ENCODE results near the gene CYP2A7. TPM values are rescaled to one million over a fixed set of nuclear protein-coding genes. Genes with fewer than 3 reads are reported as not detected.
"Not testable (repeated sequence)": the region's sequence is repeated elsewhere in the genome, so short reads cannot be mapped to it uniquely, and the experiment has no call there.

Gene CYP2A7
- total and polyA plus RNA-seq, 2 of the 8 experiments (the other 6 are each of a cell fraction or from before 2014, with no cell fraction given), result 0.23 TPM; not detected in 1

- H2BK12ac ChIP-seq (ENCODE audit: low read depth, low read length); H4K5ac ChIP-seq (ENCODE audit: insufficient read length, low read depth, low read length); H3K23me2 ChIP-seq (ENCODE audit: low read depth, low read length); FAIRE-seq; H3K56ac ChIP-seq (replicated peaks; ENCODE audit: insufficient read length, low read depth, low read length); H3K9me3 ChIP-seq (ENCODE audit: insufficient read depth in 2 of 2, low read depth in 1 of 2, low read length in 1 of 2); H3K4me1 ChIP-seq (replicated peaks in 1 of 4; ENCODE audit: control insufficient read depth in 3 of 4, insufficient read depth in 4 of 4, low read length in 3 of 4); H3K79me2 ChIP-seq (ENCODE audit: control insufficient read depth in 1 of 2, insufficient read depth in 2 of 2, low read length in 2 of 2); H2AK5ac ChIP-seq (ENCODE audit: low read depth, low read length); H3K4me2 ChIP-seq (ENCODE audit: insufficient read depth in 1 of 2, low read depth in 2 of 2, low read length in 2 of 2); H3K27ac ChIP-seq (ENCODE audit: low read depth, low read length); H2AFZ ChIP-seq (ENCODE audit: low read length); H2BK5ac ChIP-seq (ENCODE audit: low read depth, low read length); H2BK120ac ChIP-seq (replicated peaks; ENCODE audit: low read depth, low read length); H3K79me1 ChIP-seq (ENCODE audit: low read depth, low read length); H3K4me3 ChIP-seq (ENCODE audit: extremely low read depth in 1 of 4, insufficient read depth in 2 of 4, low read depth in 3 of 4, low read length in 4 of 4); H3K18ac ChIP-seq (ENCODE audit: extremely low read depth, low read length); H4K8ac ChIP-seq (ENCODE audit: extremely low read depth, insufficient read depth, low read length); H4K20me1 ChIP-seq (replicated peaks in 1 of 2; ENCODE audit: control insufficient read depth in 1 of 2, insufficient read depth in 2 of 2, low read length in 2 of 2); H3K14ac ChIP-seq (ENCODE audit: insufficient read length); H2BK20ac ChIP-seq (ENCODE audit: low read length); DNase-seq (ENCODE audit: low read depth in 1 of 2, low spot score in 2 of 2); H3K9ac ChIP-seq (replicated peaks in 1 of 4; ENCODE audit: extremely low read depth in 1 of 4, low read depth in 3 of 4, low read length in 3 of 4); H3K27me3 ChIP-seq (replicated peaks in 1 of 4; ENCODE audit: control insufficient read depth in 3 of 4, extremely low read depth in 1 of 4, insufficient read depth in 3 of 4, low read length in 3 of 4); H4K91ac ChIP-seq (replicated peaks; ENCODE audit: insufficient read length, low read length); H3K23ac ChIP-seq (ENCODE audit: insufficient read length); POLR2A ChIA-PET (ENCODE audit: partially characterized antibody); H2BK15ac ChIP-seq (ENCODE audit: low read length); H3K4ac ChIP-seq (replicated peaks; ENCODE audit: insufficient read length, low read depth, low read length); H3K36me3 ChIP-seq (ENCODE audit: control insufficient read depth in 2 of 4, insufficient read depth in 4 of 4, low read length in 3 of 4): not testable (repeated sequence)
- WGBS, 2 experiments (ENCODE audit: extremely low coverage in 1 of 2, insufficient coverage in 1 of 2, insufficient read length in 1 of 2, insufficient replicate concordance in 2 of 2, low coverage in 1 of 2, low lambda C conversion rate in 2 of 2, missing lambda C conversion rate in 1 of 2), result 86% methylated on average over 11 of the region's 11 CpGs; no CpG with 5 or more reads in 1 of the 2 experiments
- CTCF ChIA-PET (ENCODE audit: partially characterized antibody), result interaction anchor here (1.3 to 1.7 kb wide), 2 partner anchors 10 to 204 kb away, joined by 4 to 7 read pairs; no protein-coding TSS in a partner anchor
These were observed 40.5 kb upstream of the CYP2A7 start for GRCh38 chr19:40922237-40923160.
